Measurements from ENCODE around the gene COMTD1.

The COMTD1 gene

DNA sequence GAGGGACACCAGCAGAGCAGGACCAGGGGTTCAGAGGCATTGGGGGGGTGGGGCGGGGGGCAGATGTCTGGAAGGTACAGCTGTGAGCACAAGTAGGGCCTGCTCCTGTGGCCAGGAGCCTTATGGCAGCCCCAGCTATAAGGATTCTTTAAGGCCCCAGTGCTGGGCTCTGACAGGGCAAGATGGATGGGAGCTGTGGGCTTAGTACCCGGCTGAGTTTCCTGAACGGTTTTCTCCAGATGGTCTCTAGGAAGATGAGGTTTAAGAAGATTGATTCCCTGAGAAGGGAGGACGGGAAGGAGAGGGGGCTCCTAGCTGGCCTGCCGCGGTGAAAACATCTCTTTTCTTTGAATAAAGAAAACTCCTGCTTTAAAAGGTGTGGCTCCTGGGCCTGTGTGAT lies 30.1 kb upstream of the COMTD1 start:
- Histone ChIP-seq H3K9ac (ENCODE audit: low read length) (no peak overlapping the region), H3K36me3 (ENCODE audit: control insufficient read depth, insufficient read depth, low read length, severe bottlenecking) (no peaks in the 10 kb centered on the region), H3K4me1 (ENCODE audit: control insufficient read depth, insufficient read depth, low read length) (peaks cover 8% of the 10 kb centered on the region), H3K9me3 (ENCODE audit: control insufficient read depth, low read length) (peaks cover 9% of the 10 kb centered on the region), H3K4me3 (ENCODE audit: low read length) (no peak overlapping the region), H3K27me3 (replicated peaks; ENCODE audit: control insufficient read depth, insufficient read depth, low read length) (peaks cover 25% of the 10 kb centered on the region)
- DNase-seq (ENCODE audit: low read depth) = no peak

- Histone ChIP-seq H3K27me3 (replicated peaks; ENCODE audit: control insufficient read depth, insufficient read depth, low read length) (peaks cover 21% of the 10 kb centered on the region), H3K9me3 (ENCODE audit: control insufficient read depth, low read length) (peaks cover 4% of the 10 kb centered on the region), H3K9ac (ENCODE audit: low read length) (no peak overlapping the region), H3K36me3 (ENCODE audit: control insufficient read depth, insufficient read depth, low read length, severe bottlenecking) (no peaks in the 10 kb centered on the region), H3K4me3 (ENCODE audit: low read length) (no peak overlapping the region), H3K4me1 (ENCODE audit: control insufficient read depth, insufficient read depth, low read length) (peaks cover 8% of the 10 kb centered on the region)
- no peak for DNase-seq (ENCODE audit: low read depth)
Measured at GRCh38 chr10:75263806-75264205, 28.0 kb upstream of the COMTD1 start.

- peaks cover 8% of the 10 kb centered on the region for H3K4me1 ChIP-seq (ENCODE audit: control insufficient read depth, insufficient read depth, low read length)
- H3K4me3 ChIP-seq (ENCODE audit: low read length) = no peak overlapping the region
- no peak overlapping the region for H3K9ac ChIP-seq (ENCODE audit: low read length)
- peaks cover 4% of the 10 kb centered on the region for H3K9me3 ChIP-seq (ENCODE audit: control insufficient read depth, low read length)
- peaks cover 21% of the 10 kb centered on the region for H3K27me3 ChIP-seq (replicated peaks; ENCODE audit: control insufficient read depth, insufficient read depth, low read length)
- H3K36me3 ChIP-seq (ENCODE audit: control insufficient read depth, insufficient read depth, low read length, severe bottlenecking) = no peaks in the 10 kb centered on the region
- DNase-seq (ENCODE audit: low read depth) = no peak
Measured at GRCh38 chr10:75261813-75262705, 26.3 kb upstream of the COMTD1 start.

DNA sequence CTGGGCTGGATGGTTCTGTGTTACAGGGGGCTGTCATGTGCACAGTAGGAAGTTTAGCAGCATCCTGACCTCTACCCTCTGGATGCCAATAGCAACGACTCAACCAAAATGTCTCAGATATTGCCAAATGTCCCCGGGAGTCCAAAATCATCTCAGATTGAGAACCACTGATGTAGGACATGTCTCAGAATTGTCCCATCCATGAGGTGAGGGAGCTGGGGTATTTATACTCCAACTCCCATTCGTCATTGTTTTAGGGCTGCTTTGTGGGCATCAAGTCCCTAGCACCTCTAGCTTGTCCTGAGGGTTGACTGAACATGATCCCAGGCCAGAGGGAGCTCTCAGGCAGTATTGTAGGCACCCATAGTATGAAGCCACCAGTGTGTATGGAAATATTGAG lies 25.2 kb upstream of the COMTD1 start:
- DNase-seq (ENCODE audit: low read depth) = no peak
- no peaks in the 10 kb centered on the region for H3K36me3 ChIP-seq (ENCODE audit: control insufficient read depth, insufficient read depth, low read length, severe bottlenecking)
- H3K4me1 ChIP-seq (ENCODE audit: control insufficient read depth, insufficient read depth, low read length) = peaks cover 8% of the 10 kb centered on the region
- H3K9me3 ChIP-seq (ENCODE audit: control insufficient read depth, low read length) = peaks cover 4% of the 10 kb centered on the region
- H3K9ac ChIP-seq (ENCODE audit: low read length) = no peak overlapping the region
- H3K27me3 ChIP-seq (replicated peaks; ENCODE audit: control insufficient read depth, insufficient read depth, low read length) = peaks cover 18% of the 10 kb centered on the region
- H3K4me3 ChIP-seq (ENCODE audit: low read length) = no peak overlapping the region

DNA sequence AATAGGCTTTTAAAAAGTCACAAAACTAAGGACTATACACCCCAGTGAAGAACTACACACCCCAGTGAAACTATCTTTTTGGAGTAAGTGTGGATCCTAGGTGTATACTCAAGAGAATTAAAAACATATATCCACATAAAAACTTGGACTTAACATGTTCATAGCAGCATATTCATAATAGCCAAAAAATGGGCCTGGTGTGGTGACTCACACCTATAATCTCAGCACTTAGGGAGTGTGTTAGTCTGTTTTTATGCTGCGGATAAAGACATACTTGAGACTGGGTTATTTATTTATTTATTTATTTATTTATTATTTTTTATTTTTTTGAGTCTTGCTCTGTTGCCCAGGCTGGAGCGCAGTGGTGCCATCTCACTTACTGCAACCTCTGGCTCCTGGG lies 19.0 kb upstream of the COMTD1 start:
- Histone ChIP-seq H3K27me3 (replicated peaks; ENCODE audit: control insufficient read depth, insufficient read depth, low read length) (peaks cover 6% of the 10 kb centered on the region), H3K9me3 (ENCODE audit: control insufficient read depth, low read length) (peaks cover 26% of the 10 kb centered on the region), H3K4me1 (ENCODE audit: control insufficient read depth, insufficient read depth, low read length) (no peaks in the 10 kb centered on the region), H3K9ac (ENCODE audit: low read length) (no peak overlapping the region), H3K4me3 (ENCODE audit: low read length) (no peak overlapping the region), H3K36me3 (ENCODE audit: control insufficient read depth, insufficient read depth, low read length, severe bottlenecking) (no peaks in the 10 kb centered on the region)
- no peak for DNase-seq (ENCODE audit: low read depth)

GRCh38 chr10:75253281-75254220 lies 17.8 kb upstream of the COMTD1 start:
- peak overlapping the region; percentile 24 for H3K4me3 ChIP-seq (ENCODE audit: low read length)
- peaks cover 26% of the 10 kb centered on the region for H3K9me3 ChIP-seq (ENCODE audit: control insufficient read depth, low read length)
- H3K4me1 ChIP-seq (ENCODE audit: control insufficient read depth, insufficient read depth, low read length) = no peaks in the 10 kb centered on the region
- no peak overlapping the region for H3K9ac ChIP-seq (ENCODE audit: low read length)
- peaks cover 6% of the 10 kb centered on the region for H3K27me3 ChIP-seq (replicated peaks; ENCODE audit: control insufficient read depth, insufficient read depth, low read length)
- no peak for DNase-seq (ENCODE audit: low read depth)
- H3K36me3 ChIP-seq (ENCODE audit: control insufficient read depth, insufficient read depth, low read length, severe bottlenecking) = no peaks in the 10 kb centered on the region

DNA sequence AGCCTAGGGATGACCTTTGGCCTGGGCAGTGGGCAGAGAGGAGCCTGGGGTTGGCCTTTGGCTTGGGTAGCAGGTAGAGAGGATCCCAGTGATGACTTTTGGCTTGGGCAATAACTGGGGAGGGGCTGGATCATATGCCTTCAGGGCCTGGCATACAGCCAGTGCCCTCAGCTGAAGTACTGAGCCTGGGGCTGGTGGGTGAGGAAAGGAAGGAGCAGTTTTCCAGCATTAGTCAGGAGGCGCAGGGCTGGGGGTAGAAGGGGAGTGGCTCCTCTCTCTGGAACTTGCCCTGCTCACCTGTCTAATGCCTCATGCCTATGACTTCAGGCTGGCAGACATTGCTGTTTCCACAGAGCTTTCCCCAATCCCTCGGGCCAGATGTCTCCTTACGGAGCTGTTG lies 15.2 kb upstream of the COMTD1 start:
- peaks cover 26% of the 10 kb centered on the region for H3K9me3 ChIP-seq (ENCODE audit: control insufficient read depth, low read length)
- no peaks in the 10 kb centered on the region for H3K4me1 ChIP-seq (ENCODE audit: control insufficient read depth, insufficient read depth, low read length)
- DNase-seq (ENCODE audit: low read depth) = no peak
- no peaks in the 10 kb centered on the region for H3K36me3 ChIP-seq (ENCODE audit: control insufficient read depth, insufficient read depth, low read length, severe bottlenecking)
- H3K4me3 ChIP-seq (ENCODE audit: low read length) = no peak overlapping the region
- peaks cover 6% of the 10 kb centered on the region for H3K27me3 ChIP-seq (replicated peaks; ENCODE audit: control insufficient read depth, insufficient read depth, low read length)
- H3K9ac ChIP-seq (ENCODE audit: low read length) = no peak overlapping the region

GRCh38 chr10:75247797-75248196 lies 12.0 kb upstream of the COMTD1 start:
- Histone ChIP-seq H3K36me3 (ENCODE audit: control insufficient read depth, insufficient read depth, low read length, severe bottlenecking) (no peaks in the 10 kb centered on the region), H3K9ac (ENCODE audit: low read length) (no peak overlapping the region), H3K27me3 (replicated peaks; ENCODE audit: control insufficient read depth, insufficient read depth, low read length) (peaks cover 20% of the 10 kb centered on the region), H3K9me3 (ENCODE audit: control insufficient read depth, low read length) (peaks cover 12% of the 10 kb centered on the region), H3K4me3 (ENCODE audit: low read length) (no peak overlapping the region), H3K4me1 (ENCODE audit: control insufficient read depth, insufficient read depth, low read length) (no peaks in the 10 kb centered on the region)
- no peak for DNase-seq (ENCODE audit: low read depth)

- Histone ChIP-seq H3K36me3 (ENCODE audit: control insufficient read depth, insufficient read depth, low read length, severe bottlenecking) (no peaks in the 10 kb centered on the region), H3K4me3 (ENCODE audit: low read length) (no peak overlapping the region), H3K9ac (ENCODE audit: low read length) (no peak overlapping the region), H3K9me3 (ENCODE audit: control insufficient read depth, low read length) (peaks cover 6% of the 10 kb centered on the region), H3K27me3 (replicated peaks; ENCODE audit: control insufficient read depth, insufficient read depth, low read length) (peaks cover 20% of the 10 kb centered on the region), H3K4me1 (ENCODE audit: control insufficient read depth, insufficient read depth, low read length) (no peaks in the 10 kb centered on the region)
- DNase-seq (ENCODE audit: low read depth) = no peak
Measured at GRCh38 chr10:75246506-75246905, 10.7 kb upstream of the COMTD1 start.

DNA sequence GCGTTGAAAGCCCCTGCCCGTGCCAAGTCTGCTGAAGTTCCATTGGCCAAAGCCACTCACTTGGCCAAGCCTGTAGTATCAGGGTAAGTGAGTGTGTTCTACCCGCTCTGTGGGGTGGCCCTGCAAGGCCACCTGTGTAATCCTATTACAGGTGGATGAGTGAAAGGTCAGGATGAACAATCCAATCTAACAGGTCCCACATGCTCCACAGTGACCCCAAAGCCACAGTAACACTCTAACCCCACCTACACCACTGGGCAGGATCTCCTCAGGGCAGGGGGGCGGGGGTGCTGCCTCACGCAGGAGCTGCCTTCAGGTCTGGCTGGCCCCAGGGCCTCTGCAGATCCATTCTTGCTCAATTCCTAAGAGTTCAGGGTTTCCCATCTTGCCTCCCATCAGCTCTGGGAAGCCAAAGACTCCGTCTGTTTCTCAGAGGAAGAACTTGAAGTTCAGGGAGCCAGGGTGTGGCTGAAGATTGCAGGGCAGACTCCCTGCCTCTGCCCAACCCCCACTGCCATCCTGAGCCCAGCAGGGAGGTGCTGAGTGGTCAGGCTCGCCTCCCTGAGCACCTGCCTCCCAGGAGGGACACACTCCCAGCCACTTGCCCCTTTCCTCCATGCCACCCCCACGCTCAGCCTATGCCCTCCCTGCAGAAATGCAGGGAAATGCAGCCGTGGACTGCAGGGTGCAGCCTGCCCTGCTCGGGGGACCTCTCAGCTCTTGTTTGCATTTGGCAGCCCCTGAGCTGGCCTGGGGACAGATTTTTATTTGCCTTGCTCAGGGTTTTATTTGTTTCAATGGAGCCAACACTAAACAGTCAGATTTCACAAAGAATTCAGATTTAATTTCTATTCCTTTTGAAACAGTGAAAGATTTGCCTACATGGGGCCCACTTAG lies 9.8 kb upstream of the COMTD1 start:
- Histone ChIP-seq H3K27me3 (replicated peaks; ENCODE audit: control insufficient read depth, insufficient read depth, low read length) (peaks cover 20% of the 10 kb centered on the region), H3K9ac (ENCODE audit: low read length) (no peak overlapping the region), H3K4me1 (ENCODE audit: control insufficient read depth, insufficient read depth, low read length) (no peaks in the 10 kb centered on the region), H3K4me3 (ENCODE audit: low read length) (no peak overlapping the region), H3K36me3 (ENCODE audit: control insufficient read depth, insufficient read depth, low read length, severe bottlenecking) (no peaks in the 10 kb centered on the region), H3K9me3 (ENCODE audit: control insufficient read depth, low read length) (peaks cover 6% of the 10 kb centered on the region)
- DNase-seq (ENCODE audit: low read depth) = no peak

Data from adipocyte (in vitro differentiated cells).